Activated CD8-positive, alpha-beta memory T cell treated with anti-CD3 and anti-CD28 coated beads, Interleukin-2, amount 50 U/mL, for 1 hour (primary cell): ENCODE results near the gene USP49.
"Not testable (repeated sequence)": the region's sequence is repeated elsewhere in the genome, so short reads cannot be mapped to it uniquely, and the experiment has no call there.

Source experiments
- DNase-seq: peaks from one replicate; pipeline ENCODE4 v3.0.0-alpha.2; 2020; ENCODE audit errors: extremely low read depth

Gene USP49

GRCh38 chr6:41895300-41896233, at the start of gene USP49:
Gene USP49 (minus strand): TSS chr6:41895375. CDS start chr6:41806983, 88,392 bp downstream.
- peak; percentile 63 for DNase-seq

GRCh38 chr6:41943456-41943855, 48.3 kb upstream of the USP49 start:
- no peak for DNase-seq

GRCh38 chr6:41942882-41943281, 47.7 kb upstream of the USP49 start:
- DNase-seq: not testable (repeated sequence)

- no peak for DNase-seq
Measured at GRCh38 chr6:41942067-41942851, 47.1 kb upstream of the USP49 start.

- DNase-seq: no peak
Measured at GRCh38 chr6:41941280-41942066, 46.3 kb upstream of the USP49 start, which contains the start of gene CCND3. Gene CCND3 (minus strand): TSS chr6:41941808. CDS start chr6:41941649, 159 bp downstream.

DNA sequence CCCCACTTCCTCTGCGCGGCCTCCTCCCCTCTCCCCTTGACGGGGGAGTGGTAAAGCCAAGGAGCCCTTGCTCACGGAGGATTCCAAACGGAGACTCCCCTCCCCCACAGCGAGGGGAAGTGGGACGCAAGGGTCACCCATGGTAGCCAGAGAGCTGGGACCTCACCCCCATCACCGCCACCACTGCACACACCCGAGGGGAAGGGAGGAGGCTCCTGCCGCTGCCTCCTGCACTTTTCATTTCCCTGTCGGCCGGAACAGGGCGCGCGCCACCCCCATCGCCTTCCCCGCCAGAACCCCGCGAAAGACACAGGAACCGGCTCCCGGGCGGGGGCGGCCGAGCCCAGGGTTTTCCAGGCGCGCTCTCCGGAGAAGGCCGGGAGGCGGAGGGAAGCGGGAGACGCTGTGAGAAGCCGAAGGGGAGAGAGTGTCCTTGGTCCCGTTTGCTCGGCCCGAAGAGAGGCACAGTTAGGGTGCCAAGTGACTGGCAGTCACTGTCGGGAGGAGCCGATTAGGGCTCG, 45.6 kb upstream of the USP49 start:
- no peak for DNase-seq

DNA sequence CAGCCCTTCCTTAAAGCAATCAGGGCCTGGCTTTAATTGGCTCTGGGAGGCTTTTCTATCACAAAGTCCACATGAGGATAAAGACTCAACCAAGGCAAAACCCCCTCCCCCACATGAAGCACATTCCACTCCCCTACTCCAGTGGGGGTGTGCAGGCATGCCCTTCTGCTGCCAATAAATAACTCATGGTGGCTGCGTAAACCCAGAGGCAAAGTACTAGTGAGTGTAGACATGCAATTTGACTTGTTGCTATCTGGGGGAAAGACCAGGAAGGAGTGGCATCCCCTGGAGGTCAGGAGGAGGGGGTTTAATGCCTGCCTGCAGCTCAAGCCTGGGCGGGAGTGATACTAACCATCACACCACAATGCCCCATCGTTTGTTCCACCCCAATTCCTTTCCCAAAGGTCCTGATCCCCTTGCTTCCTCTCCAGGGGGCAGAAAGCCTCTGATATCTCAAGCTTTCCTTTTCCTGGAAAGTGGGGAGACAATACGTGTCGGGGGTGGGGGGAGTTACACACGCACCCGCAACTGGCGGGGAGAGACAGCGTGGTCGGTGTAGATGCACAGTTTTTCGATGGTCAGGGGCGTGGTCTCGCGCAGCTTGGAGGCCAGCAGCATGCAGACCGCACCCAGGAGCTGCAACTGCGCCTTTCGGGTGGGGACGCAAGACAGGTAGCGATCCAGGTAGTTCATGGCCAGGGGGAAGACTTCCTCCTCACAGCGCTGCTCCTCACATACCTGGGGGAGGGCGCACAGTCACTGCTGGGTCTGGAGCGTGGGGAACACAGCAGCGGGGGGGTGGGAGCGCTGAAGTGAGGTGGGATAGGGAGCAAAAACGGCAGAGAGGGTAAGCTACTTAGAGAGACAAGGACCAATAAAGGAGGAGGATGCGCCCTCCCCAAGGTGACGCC, 44.9 kb upstream of the USP49 start:
- DNase-seq: no peak

DNA sequence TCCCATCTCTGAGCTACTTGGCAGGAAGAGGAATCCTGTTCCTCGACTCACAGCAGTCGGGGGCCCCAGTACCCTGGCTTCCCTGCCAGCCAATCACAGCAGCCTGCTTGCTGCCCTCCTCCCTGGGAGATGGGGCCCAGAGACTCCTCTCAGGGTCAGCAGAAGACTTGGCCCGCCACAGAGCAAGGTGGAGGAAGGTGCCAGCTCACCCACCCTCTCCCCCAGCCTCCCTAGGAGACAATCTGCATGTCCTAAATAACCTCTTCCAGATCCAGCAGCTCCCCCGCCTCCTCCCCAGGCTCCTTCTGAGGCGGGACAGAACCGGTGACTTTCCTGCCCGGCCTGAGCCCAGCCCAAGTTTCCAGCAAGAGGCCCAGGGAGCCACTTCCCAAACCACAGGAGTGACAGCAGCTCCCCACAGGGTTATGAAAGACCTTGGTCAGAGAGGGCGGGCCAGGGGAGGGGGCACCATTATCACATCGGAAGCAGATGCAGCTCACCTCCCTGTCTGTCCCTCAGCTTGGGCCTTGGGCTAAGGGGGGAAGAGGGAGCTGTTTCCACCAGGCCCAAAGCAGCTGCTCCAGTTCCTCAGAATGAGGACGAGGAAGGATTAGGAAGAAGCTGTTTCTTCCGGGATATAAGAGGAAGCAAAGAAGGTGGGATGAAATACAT, 44.1 kb upstream of the USP49 start:
- no peak for DNase-seq

DNA sequence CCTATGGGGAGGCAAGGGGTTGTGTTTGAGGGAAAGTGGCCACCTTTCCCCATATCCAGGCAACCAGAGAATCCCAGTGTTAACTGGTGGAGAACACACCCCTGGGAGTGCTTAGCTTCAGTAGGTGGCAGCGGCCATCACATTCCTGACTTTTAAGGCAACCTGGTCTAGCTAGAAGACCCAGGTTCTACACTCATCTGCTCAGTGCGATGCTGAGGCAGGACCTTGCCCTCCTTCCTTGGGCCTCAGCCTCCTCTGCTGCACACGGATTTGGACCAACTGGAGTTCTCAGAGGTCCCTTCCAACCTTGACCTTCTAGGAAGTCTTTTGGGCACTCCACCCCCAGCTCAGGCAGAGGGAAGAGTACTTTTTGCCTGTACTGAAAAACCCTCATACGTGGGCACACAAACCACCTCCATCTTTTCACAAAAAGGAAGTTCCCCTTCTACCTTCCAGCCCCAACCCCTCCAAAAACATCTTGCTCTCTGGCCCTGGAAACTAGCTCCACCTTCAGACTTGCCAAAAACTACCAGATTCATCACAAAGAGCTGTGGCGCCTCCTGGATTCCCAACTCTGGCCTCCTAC, 43.5 kb upstream of the USP49 start:
- no peak for DNase-seq

DNA sequence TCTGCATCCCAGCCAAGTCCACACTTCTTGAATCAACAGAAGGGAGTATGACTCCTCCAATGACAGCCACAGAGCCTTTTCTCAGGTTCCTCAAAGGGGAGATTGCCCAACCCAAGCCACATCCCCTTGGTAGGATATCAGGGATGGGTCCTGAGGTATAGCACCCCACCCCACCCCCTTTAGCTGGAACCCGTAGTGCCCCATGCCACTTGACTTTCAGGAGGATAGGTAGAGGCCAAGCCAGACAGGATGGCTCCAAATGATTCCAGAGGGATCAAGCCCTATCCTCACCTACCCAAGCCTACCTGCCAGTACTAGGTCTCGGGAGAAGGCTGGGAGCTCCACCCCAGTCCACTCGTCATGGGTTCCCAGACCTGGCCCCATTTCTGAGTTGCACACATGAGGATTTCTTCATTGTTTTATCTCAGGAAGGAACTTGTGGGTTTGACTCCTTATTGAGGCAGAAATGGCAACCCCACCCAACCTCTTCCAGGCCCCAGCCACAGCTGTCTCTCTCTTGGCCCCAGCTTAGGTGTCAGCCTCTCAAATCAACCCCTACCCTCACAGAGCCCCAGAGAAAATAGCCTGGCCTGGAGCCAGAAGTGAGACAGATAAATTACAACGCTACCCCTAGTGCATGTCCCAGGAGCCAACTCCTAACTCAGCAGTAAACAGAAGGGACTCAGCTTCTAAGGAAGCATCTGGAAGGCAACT, 42.8 kb upstream of the USP49 start:
- peak; percentile 45 for DNase-seq

DNA sequence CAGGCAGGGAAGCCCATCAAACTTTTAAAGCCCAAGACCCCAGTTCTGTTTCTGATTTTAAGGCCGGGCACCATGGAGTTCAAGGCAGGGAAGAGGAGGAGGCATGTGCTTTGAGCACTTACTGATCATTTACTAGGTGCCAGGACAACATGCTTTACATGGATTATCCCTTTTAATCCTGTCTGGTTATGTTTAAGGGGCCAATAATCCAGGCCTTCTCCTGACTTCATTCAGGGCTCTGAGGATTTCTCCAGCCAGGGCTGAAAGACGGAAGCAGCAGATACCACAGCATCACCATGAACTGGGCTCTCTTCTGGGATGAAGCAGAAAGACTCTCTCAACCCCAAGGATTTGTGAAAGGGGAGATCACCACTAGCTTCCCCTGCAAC, 42.3 kb upstream of the USP49 start:
- DNase-seq: no peak

- peak; percentile 45 for DNase-seq
Measured at GRCh38 chr6:41936073-41936837, 41.1 kb upstream of the USP49 start.

DNA sequence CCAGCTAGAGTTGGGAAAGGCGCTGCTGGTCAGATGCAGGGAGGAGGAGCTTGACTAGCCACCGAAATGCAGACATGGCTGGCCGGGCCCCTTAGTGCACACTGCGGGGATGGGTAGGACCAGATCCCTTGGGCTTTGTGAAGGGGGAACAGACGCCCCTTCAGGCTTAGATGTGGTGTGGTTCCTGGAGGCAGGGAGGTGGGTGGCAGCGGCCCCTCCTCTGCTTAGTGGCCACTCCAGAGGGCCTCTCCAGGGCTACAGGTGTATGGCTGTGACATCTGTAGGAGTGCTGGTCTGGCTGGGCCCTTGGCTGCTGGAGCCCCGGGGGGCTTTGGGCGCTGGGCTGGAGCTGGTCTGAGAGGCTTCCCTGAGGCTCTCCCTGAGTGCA, 40.5 kb upstream of the USP49 start:
- DNase-seq: no peak

DNA sequence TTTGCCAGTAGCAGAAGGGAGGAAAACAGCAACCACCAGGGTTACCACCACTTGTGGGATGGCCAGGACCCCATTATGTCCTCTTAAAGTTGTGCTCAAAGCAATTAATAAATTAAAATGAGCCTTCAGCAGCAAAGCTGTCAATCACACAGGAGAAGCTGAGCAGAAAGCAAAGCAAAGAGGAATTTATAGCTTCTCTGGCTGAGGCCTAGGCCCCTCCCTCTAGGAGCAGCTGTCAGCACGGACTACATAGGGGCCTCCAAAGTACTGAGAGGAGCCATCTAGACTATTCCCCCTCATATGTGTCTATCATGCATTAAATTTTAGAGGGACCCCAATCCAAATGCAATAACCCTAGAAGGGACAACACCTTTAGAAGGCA, 40.0 kb upstream of the USP49 start:
- no peak for DNase-seq

DNA sequence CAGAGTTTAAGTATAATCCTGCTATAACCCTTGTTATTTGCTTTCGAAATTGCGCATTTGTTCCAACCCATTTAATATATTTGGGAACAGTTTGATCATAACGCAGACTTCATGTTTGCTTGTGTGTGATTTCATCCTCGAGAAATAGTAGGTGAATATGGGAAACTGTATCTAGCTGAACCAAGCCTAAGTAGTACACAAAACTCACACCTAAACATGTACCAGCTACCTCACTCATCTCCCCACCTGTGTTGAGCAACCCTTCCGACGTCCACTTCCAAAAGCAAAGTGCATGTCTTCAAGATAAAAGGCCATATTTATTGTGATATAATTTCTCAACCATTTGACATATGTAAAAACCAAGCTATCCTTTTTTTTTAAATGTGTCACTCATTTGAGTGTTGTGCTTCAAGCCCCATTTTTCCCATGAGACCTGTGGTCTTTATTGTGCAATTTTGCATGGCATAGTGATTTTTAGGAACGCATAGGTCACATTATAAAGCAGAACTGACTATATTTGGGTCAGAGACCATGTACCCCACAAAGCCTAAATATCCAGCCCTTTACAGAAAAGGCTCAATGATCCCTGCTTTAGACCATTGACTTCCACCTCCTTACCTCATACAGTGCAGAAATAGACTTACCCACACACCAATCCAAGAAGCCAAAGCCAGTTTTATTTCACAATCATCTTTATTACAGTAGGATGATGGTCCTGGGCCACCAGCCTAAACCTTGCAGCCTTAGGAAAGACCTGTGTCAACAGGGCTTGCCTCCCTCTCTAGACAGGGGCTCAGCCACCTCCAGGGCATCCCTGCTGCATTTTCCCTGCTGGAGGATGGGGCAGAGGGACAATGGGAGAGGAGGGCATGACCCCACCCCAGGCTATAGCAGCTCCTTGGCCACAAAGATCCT, 39.4 kb upstream of the USP49 start:
- DNase-seq: no peak

DNA sequence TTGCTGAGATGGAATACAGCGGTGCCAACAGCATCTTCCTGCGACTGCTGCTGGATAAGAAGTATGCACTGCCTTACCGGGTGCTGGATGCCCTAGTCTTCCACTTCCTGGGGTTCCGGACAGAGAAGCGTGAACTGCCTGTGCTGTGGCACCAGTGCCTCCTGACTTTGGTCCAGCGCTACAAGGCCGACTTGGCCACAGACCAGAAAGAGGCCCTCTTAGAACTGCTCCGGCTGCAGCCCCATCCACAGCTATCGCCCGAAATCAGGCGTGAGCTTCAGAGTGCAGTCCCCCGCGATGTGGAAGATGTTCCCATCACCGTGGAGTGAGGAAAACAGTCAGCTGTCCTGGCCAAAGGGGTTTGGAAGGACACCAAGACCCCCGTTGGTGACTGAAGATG, 37.2 kb upstream of the USP49 start:
- DNase-seq: no peak

DNA sequence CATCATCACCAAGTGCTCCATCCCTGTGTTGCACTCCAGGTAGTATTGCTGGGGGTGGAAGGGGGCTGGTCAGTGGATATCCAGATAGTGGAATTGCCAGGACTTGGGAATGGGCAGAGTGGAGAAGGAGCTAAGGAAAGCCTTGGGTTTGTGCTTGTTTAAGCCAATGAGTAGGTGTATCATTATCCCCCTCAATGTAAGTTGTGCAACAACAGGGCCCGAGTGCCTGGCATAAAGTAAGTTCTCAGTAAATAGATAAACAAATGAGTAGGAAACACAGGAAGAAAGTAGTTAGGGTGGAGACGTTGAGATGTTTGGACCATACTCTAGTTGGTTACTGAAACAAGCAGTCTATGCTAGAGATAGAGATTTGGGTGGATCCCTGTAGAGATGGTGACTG, 36.6 kb upstream of the USP49 start:
- no peak for DNase-seq
